ENCODE measurements around the gene BMF. TPM values are rescaled to one million over a fixed set of nuclear protein-coding genes. Genes with fewer than 3 reads are reported as not detected.

Gene BMF
- polyA plus RNA-seq, 1 donor from 2014 or later, result 5.8 TPM

- Histone ChIP-seq H3K27ac (ENCODE audit: low read length) (no peak overlapping the region), H3K9me3 (ENCODE audit: low read length) (no peaks in the 10 kb centered on the region), H3K36me3 (ENCODE audit: insufficient read depth, low read length) (no peaks in the 10 kb centered on the region), H2AFZ (ENCODE audit: low read depth, low read length) (no peak overlapping the region), H3K4me2 (ENCODE audit: low read length) (no peak overlapping the region), H3K27me3 (ENCODE audit: insufficient read depth, low read depth, low read length) (no peaks in the 10 kb centered on the region), H3F3A (ENCODE audit: insufficient read depth, low read length, poor library complexity, severe bottlenecking) (no peaks in the 10 kb centered on the region), H3K9ac (ENCODE audit: low read length) (no peak overlapping the region), H3K9me2 (ENCODE audit: insufficient read depth, low read length) (no peaks in the 10 kb centered on the region), H4K20me1 (ENCODE audit: insufficient read depth) (no peaks in the 10 kb centered on the region), H3K4me3 (ENCODE audit: low read length) (no peak overlapping the region), H3K79me2 (replicated peaks; ENCODE audit: insufficient read depth, low read length) (no peaks in the 10 kb centered on the region)
- TF ChIP-seq, protein P1, sequence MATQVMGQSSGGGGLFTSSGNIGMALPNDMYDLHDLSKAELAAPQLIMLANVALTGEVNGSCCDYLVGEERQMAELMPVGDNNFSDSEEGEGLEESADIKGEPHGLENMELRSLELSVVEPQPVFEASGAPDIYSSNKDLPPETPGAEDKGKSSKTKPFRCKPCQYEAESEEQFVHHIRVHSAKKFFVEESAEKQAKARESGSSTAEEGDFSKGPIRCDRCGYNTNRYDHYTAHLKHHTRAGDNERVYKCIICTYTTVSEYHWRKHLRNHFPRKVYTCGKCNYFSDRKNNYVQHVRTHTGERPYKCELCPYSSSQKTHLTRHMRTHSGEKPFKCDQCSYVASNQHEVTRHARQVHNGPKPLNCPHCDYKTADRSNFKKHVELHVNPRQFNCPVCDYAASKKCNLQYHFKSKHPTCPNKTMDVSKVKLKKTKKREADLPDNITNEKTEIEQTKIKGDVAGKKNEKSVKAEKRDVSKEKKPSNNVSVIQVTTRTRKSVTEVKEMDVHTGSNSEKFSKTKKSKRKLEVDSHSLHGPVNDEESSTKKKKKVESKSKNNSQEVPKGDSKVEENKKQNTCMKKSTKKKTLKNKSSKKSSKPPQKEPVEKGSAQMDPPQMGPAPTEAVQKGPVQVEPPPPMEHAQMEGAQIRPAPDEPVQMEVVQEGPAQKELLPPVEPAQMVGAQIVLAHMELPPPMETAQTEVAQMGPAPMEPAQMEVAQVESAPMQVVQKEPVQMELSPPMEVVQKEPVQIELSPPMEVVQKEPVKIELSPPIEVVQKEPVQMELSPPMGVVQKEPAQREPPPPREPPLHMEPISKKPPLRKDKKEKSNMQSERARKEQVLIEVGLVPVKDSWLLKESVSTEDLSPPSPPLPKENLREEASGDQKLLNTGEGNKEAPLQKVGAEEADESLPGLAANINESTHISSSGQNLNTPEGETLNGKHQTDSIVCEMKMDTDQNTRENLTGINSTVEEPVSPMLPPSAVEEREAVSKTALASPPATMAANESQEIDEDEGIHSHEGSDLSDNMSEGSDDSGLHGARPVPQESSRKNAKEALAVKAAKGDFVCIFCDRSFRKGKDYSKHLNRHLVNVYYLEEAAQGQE (IDR thresholded peaks at IDR 0.05; ENCODE audit: borderline replicate concordance), result no peak
- TF ChIP-seq SMC3 (conservative IDR thresholded peaks at IDR 0.05; ENCODE audit: poor library complexity) (no peak), TAF1 (IDR thresholded peaks at IDR 0.05; ENCODE audit: low read depth) (no peak), CTCF (IDR thresholded peaks at IDR 0.05; ENCODE audit: poor library complexity, severe bottlenecking) (no peak), EZH2 (IDR thresholded peaks at IDR 0.05; ENCODE audit: borderline replicate concordance, insufficient read depth, low read length, poor library complexity, severe bottlenecking) (no peak), MXI1 (conservative IDR thresholded peaks at IDR 0.05; ENCODE audit: poor library complexity, severe bottlenecking) (no peak), RAD21 (conservative IDR thresholded peaks at IDR 0.05) (no peak), POLR2AphosphoS5 (IDR thresholded peaks at IDR 0.05) (no peak), EP300 (conservative IDR thresholded peaks at IDR 0.05; ENCODE audit: poor library complexity, severe bottlenecking) (no peak)
Observed at GRCh38 chr15:40061212-40061901, 47.3 kb downstream of the BMF start.

DNA sequence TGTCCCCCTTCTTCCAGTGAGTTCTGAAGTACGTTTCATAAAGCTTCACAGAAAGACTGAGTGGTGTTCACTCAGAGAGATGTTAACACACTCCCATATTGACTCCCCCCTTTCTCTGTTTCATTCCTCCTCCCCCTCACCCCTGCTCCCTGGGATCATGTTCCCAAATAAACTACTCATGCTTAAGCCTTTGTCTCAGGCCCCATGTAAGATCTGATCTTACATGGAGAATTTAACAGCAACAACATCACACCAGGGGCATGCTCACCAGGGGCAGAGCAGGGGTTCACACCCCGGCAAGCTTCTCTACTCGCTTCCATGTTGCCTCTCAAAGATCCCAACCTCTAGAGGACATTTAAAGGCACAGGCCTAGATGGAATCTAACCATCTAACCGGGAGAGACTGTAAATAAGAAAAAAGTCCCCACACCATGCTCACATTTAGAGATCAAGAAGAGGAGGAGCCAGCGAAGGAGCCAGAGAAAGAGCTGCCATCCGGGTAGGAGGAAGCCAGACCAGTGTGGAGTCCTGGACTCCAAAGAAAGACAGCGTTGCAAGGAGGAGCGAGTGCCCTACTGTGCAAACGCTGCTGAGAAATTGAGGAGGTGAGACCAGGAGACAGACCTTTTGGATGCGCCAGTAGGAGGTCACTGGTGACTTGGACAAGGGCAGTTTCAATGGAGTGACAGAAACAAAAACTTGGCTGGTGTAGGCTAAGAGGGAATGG, 48.3 kb downstream of the BMF start:
- Histone ChIP-seq H3K9ac (ENCODE audit: low read length) (no peak overlapping the region), H2AFZ (ENCODE audit: low read depth, low read length) (no peak overlapping the region), H3K4me3 (ENCODE audit: low read length) (no peak overlapping the region), H3K9me2 (ENCODE audit: insufficient read depth, low read length) (no peaks in the 10 kb centered on the region), H3K27ac (ENCODE audit: low read length) (no peak overlapping the region), H3K79me2 (replicated peaks; ENCODE audit: insufficient read depth, low read length) (no peaks in the 10 kb centered on the region), H3K36me3 (ENCODE audit: insufficient read depth, low read length) (no peaks in the 10 kb centered on the region), H3K27me3 (ENCODE audit: insufficient read depth, low read depth, low read length) (no peaks in the 10 kb centered on the region), H3F3A (ENCODE audit: insufficient read depth, low read length, poor library complexity, severe bottlenecking) (no peaks in the 10 kb centered on the region), H3K4me2 (ENCODE audit: low read length) (no peak overlapping the region), H4K20me1 (ENCODE audit: insufficient read depth) (no peaks in the 10 kb centered on the region), H3K9me3 (ENCODE audit: low read length) (no peaks in the 10 kb centered on the region)
- no peak for TF ChIP-seq CTCF (IDR thresholded peaks at IDR 0.05; ENCODE audit: poor library complexity, severe bottlenecking)
- TF ChIP-seq MXI1 (conservative IDR thresholded peaks at IDR 0.05; ENCODE audit: poor library complexity, severe bottlenecking), result no peak
- no peak for TF ChIP-seq TAF1 (IDR thresholded peaks at IDR 0.05; ENCODE audit: low read depth)
- no peak for TF ChIP-seq SMC3 (conservative IDR thresholded peaks at IDR 0.05; ENCODE audit: poor library complexity)
- no peak for TF ChIP-seq POLR2AphosphoS5 (IDR thresholded peaks at IDR 0.05)
- no peak for TF ChIP-seq EZH2 (IDR thresholded peaks at IDR 0.05; ENCODE audit: borderline replicate concordance, insufficient read depth, low read length, poor library complexity, severe bottlenecking)
- no peak for TF ChIP-seq EP300 (conservative IDR thresholded peaks at IDR 0.05; ENCODE audit: poor library complexity, severe bottlenecking)
